HUDEP-2 (cell line): ENCODE data around the gene TRIM63.

ENCODE experiments used
- DNase-seq, 76 experiments: peaks; one replicate each; lab custom pipeline; 2025; ENCODE audit not compliant: unreplicated experiment in 76 of 76; lab: John Stamatoyannopoulos, UW

Gene TRIM63

DNA sequence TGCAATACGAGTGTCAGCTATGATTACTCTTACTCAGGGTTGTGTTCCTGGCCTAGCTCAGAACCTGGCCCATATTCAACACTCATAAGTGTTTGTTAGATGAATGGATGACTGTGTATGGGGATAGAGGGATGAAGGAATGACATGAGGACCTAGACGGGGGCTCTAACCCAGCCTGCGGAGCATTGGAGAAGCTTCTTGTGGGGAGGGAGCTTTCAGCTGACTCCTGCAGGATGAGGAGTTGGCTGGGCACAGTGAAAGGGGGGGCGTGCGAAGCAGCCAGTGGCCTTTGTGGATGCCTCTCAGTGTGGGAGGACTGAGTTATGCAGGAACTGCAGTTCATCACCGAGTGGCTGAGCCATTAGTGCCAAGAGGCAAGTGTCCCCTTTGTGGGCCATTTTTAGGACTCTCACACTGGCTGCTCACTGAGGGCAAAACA is 47.1 kb downstream of the TRIM63 start:
- DNase-seq, result no peak

- no peak for DNase-seq
Measured at GRCh38 chr1:26019641-26020315, 47.7 kb downstream of the TRIM63 start.

GRCh38 chr1:26017606-26018005 is 49.8 kb downstream of the TRIM63 start:
- DNase-seq, result no peak

- no peak for DNase-seq
Measured at GRCh38 chr1:26016953-26017545, 50.4 kb downstream of the TRIM63 start.

DNA sequence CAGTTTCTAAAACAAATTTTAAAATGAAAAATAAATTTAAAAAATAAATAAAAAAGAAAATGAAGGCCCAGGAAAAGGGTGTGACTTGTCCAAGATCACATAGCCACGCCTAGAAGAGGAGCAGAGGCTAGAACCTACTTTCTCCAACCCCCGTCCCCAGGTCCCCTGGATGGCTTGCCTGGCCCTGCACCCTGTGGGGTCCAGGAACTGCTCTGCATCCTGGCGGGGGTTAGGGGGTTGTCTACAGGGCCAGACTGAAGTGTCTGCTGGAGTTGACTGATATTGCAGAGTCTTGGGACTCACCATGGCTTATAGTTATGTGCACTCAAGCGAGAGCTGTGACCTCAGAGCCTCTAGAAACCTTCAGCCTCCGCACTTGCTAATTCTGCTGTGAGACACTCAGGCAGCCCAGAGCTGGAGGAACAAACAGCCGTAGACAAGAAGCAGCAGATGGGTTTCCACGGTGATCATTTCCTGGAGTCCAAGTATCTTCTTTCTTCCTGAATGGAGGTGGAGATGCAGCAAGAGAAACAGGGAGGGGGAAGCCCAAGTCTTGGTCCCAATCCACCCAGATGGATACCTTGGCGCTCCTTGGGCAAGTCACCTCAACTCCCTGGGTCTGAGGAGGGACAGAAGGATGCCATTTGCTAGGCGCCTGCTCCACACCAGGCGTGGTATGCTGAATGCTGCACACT is 51.0 kb downstream of the TRIM63 start:
- DNase-seq, result no peak

GRCh38 chr1:26015358-26015757 is 52.1 kb downstream of the TRIM63 start:
- no peak for DNase-seq

- DNase-seq, result no peak
Measured at GRCh38 chr1:26014179-26014578, 53.3 kb downstream of the TRIM63 start.

GRCh38 chr1:26012864-26013263 is 54.6 kb downstream of the TRIM63 start:
- no peak for DNase-seq

GRCh38 chr1:26010825-26011224 is 56.6 kb downstream of the TRIM63 start:
- no peak for DNase-seq

- no peak for DNase-seq
Measured at GRCh38 chr1:26009796-26010447, 57.5 kb downstream of the TRIM63 start.

- no peak for DNase-seq
Measured at GRCh38 chr1:26006710-26007109, 60.7 kb downstream of the TRIM63 start.

DNA sequence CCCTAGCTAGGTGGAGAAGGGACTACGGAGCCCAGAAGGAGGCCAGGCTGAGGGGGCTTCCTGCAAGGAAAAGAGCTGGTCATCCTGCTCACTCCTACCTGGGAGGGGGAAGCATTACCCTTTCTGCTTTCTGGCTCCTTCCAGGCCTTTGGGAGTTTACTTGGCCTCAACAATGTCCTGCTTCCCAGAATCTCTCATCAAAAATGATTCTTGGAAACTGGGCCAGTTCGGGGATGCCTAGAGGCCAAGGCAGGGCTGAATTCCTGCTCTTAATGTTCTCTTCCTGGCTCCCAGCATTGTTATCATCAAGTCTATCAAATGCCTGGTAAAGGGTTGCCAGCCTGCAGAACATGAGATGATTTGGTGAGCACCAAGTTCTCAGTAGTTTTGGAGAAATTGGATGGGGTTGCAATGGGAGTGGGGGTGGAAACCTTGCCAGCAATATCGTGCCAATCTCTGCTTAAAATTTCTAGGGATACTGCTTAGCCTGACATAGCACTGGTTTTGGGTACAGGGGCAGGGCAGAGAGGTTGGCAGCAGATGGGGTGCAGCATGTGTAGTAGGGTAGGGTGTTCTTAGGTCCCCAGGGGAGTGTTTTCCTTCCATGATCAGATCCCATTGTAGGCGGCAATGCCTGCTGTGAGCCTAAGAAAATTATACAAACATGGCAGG is 61.9 kb downstream of the TRIM63 start:
- no peak for DNase-seq

GRCh38 chr1:26003756-26004155 is 63.7 kb downstream of the TRIM63 start:
- no peak for DNase-seq

DNA sequence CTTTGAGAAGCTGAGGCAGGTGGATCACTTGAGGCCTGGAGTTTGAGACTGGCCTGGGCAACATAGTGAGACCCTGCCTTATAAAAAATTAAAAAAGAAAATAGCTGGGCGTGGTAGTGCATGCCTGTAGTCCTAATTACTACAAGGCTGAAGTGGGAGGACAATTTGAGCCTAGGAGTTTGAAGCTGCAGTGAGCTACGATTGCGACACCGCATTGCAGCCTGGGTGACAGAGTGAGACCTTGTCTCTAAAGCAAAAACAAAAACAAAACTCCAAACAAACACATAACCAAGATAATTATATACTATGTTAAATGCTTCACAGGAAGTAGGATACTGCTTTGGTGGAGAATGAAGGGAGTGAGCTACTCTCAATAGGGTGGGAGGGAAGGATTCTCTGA is 64.2 kb downstream of the TRIM63 start:
- DNase-seq, result no peak
